HT-29 (cell line): ENCODE data around the gene LIMS2. TPM values are rescaled to one million over a fixed set of nuclear protein-coding genes. Genes with fewer than 3 reads are reported as not detected.

ENCODE experiments used
- total RNA-seq: library from RNA; depleted of rRNA; stranded (reverse); fragments of >200 nt; shearing (Covaris generic); gene quantifications from 2 replicates; pipeline ENCODE4 v1.2.3, GENCODE V29; 2014; rRNA removed

The LIMS2 gene
- total RNA-seq, 1 experiment from 2014 or later, result 30.6 TPM

Other genes with a start within 250 kb of the LIMS2 start
- gene IWS1, start 149.0 kb downstream of the LIMS2 start, total RNA-seq, result 34.8 and 43.1 TPM in 2 replicates
- gene MYO7B, start 139.8 kb downstream of the LIMS2 start, total RNA-seq, result 4.8 and 5.4 TPM in 2 replicates
- 0.21 and 0.64 TPM in 2 replicates for gene GPR17, start 29.4 kb downstream of the LIMS2 start, total RNA-seq
- 11.1 and 13.3 TPM in 2 replicates for gene SFT2D3, start 26.0 kb upstream of the LIMS2 start, total RNA-seq
- gene WDR33, start 135.6 kb upstream of the LIMS2 start, total RNA-seq, result 23.4 and 26.0 TPM in 2 replicates
- gene POLR2D, start 182.6 kb upstream of the LIMS2 start, total RNA-seq, result 14.0 and 17.8 TPM in 2 replicates
- 8.7 and 10.5 TPM in 2 replicates for gene AMMECR1L, start 210.4 kb upstream of the LIMS2 start, total RNA-seq